ENCODE data around the gene IFNA4. TPM values are rescaled to one million over a fixed set of nuclear protein-coding genes. Genes with fewer than 3 reads are reported as not detected.
A peak's percentile ranks its signal among the peaks of the same experiment; 100 is the strongest.
"Not testable (repeated sequence)": the region's sequence is repeated elsewhere in the genome, so short reads cannot be mapped to it uniquely, and the experiment has no call there.

Gene IFNA4
- total RNA-seq, 1 experiment from 2014 or later = not detected

DNA sequence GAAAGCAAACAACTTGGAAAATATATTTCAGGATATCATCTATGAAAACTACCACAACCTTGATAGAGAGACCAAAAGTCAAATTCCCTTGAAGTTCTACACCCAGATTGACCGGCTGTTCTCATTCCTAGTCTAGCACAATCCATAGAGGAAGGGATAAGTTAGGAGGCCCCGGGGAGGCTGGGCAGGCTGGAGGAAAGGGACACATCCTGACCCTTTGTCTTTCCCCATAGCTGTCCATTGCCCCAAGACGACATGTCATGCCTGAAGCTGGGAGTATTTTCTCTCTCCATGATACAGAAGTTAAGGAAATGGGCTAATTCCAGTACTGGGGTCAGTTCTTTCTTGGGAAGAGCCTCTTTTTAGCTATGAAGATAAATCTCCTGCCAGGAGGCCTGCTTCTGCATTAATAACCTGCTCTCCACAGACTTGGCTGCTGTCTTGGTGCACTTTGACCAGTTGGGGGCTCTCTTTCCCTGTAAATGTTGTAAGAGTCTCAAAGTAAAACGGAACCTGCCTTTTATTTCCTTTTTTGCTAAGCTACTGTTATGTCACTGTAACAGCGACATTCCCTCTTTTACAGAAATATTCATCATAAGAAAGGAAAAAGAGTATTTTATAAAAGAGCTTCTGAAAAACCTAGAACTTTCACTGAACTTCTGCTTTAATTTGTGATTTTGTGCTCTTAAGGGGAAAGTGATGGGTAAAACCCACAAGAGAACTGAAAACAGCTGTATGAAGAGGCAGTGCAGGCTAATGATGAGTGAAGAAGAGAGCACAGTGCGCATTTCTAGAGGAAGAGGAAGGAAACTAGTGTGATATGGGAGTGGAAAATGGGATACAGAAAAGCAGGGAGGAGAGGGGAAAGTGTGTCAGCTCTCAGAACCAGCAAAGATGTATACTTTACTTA, 7.7 kb upstream of the IFNA4 start:
- H3K9me3 Mint-ChIP-seq; H3K4me3 Mint-ChIP-seq; POLR2A ChIA-PET; H3K27ac Mint-ChIP-seq; H3K36me3 Mint-ChIP-seq; H3K27me3 Mint-ChIP-seq (ENCODE audit: low read depth); H3K4me1 Mint-ChIP-seq: not testable (repeated sequence)
- TF ChIP-seq, protein P1, sequence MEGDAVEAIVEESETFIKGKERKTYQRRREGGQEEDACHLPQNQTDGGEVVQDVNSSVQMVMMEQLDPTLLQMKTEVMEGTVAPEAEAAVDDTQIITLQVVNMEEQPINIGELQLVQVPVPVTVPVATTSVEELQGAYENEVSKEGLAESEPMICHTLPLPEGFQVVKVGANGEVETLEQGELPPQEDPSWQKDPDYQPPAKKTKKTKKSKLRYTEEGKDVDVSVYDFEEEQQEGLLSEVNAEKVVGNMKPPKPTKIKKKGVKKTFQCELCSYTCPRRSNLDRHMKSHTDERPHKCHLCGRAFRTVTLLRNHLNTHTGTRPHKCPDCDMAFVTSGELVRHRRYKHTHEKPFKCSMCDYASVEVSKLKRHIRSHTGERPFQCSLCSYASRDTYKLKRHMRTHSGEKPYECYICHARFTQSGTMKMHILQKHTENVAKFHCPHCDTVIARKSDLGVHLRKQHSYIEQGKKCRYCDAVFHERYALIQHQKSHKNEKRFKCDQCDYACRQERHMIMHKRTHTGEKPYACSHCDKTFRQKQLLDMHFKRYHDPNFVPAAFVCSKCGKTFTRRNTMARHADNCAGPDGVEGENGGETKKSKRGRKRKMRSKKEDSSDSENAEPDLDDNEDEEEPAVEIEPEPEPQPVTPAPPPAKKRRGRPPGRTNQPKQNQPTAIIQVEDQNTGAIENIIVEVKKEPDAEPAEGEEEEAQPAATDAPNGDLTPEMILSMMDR (IDR thresholded peaks at IDR 0.05) = peak; percentile 51
- CTCF ChIA-PET = interaction anchor here (0.6 to 1.3 kb wide), 22 partner anchors 12 to 594 kb away, joined by 3 to 25 read pairs (median 4); no protein-coding TSS in a partner anchor
- peak; percentile 94 for ATAC-seq
- peak; percentile 28 for DNase-seq (ENCODE audit: low spot score)

DNA sequence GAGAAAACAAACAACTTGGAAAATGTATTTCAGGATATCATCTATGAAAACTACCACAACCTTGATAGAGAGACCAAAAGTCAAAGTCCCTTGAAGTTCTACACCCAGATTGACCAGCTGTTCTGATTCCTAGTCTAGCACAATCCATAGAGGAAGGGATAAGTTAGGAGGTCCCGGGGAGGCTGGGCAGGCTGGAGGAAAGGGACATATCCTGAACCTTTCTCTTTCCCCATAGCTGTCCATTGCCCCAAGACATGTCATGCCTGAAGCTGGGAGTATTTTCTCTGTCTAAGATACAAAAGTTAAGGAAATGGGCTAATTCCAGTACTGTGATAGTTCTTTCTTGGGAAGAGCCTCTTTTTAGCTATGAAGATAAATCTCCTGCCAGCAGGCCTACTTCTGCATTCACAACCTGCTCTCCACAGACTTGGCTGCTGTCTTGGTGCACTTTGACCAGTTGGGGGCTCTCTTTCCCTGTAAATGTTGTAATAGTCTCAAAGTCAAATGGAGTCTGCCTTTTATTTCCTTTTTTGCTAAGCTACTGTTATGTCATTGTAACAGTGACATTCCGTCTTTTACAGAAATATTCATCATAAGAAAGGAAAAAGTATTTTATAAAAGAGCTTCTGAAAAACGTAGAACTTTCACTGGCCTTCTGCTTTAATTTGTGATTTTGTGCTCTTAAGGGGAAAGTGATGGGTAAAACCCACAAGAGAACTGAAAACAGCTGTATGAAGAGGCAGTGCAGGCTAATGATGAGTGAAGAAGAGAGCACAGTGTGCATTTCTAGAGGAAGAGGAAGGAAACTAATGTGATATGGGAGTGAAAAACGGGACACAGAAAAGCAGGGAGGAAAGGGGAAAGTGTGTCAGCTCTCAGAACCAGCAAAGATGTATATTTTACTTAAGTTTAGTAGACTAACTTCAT, 4.3 kb downstream of the IFNA4 start:
- CTCF ChIA-PET = interaction anchor here (0.6 to 1.5 kb wide), 27 partner anchors 9 to 607 kb away, joined by 3 to 9 read pairs (median 4); partner anchors contain the start of gene KLHL9

DNA sequence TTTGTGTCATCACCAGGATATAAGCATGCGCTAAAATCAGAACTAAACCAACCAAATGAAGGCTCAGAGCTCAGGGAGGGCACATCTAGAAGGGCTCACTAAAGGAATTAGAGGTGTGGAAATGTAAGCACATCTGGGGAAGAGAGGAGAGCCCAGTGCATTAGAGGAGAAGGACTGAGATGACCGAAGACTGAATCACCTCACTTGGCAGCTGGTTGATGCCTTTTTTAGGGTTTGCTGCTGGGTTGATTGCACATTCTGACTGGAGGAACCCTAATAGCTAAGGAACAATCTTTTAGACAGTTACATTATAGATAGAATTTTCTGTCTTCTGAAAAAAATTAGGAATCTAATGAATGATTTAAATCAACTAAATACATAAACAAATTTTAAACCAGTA, 12.7 kb downstream of the IFNA4 start:
- TF ChIP-seq OVOL2 (CRISPR knock-in tag; IDR thresholded peaks at IDR 0.05; ENCODE audit: borderline replicate concordance) (no peak), ZNF219 (CRISPR knock-in tag; IDR thresholded peaks at IDR 0.05; ENCODE audit: borderline replicate concordance) (no peak), ZNF263 (CRISPR knock-in tag; IDR thresholded peaks at IDR 0.05; ENCODE audit: low read depth) (no peak), IRF2 (CRISPR knock-in tag; IDR thresholded peaks at IDR 0.05; ENCODE audit: borderline replicate concordance, low read depth) (no peak), NFE2L1 (CRISPR knock-in tag; IDR thresholded peaks at IDR 0.05) (no peak), FOXP1 (CRISPR knock-in tag; IDR thresholded peaks at IDR 0.05; ENCODE audit: borderline replicate concordance) (no peak)
- TF ChIP-seq, protein P2, sequence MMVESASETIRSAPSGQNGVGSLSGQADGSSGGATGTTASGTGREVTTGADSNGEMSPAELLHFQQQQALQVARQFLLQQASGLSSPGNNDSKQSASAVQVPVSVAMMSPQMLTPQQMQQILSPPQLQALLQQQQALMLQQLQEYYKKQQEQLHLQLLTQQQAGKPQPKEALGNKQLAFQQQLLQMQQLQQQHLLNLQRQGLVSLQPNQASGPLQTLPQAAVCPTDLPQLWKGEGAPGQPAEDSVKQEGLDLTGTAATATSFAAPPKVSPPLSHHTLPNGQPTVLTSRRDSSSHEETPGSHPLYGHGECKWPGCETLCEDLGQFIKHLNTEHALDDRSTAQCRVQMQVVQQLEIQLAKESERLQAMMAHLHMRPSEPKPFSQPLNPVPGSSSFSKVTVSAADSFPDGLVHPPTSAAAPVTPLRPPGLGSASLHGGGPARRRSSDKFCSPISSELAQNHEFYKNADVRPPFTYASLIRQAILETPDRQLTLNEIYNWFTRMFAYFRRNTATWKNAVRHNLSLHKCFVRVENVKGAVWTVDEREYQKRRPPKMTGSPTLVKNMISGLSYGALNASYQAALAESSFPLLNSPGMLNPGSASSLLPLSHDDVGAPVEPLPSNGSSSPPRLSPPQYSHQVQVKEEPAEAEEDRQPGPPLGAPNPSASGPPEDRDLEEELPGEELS (CRISPR knock-in tag; IDR thresholded peaks at IDR 0.05) = no peak
- TF ChIP-seq, protein P3, sequence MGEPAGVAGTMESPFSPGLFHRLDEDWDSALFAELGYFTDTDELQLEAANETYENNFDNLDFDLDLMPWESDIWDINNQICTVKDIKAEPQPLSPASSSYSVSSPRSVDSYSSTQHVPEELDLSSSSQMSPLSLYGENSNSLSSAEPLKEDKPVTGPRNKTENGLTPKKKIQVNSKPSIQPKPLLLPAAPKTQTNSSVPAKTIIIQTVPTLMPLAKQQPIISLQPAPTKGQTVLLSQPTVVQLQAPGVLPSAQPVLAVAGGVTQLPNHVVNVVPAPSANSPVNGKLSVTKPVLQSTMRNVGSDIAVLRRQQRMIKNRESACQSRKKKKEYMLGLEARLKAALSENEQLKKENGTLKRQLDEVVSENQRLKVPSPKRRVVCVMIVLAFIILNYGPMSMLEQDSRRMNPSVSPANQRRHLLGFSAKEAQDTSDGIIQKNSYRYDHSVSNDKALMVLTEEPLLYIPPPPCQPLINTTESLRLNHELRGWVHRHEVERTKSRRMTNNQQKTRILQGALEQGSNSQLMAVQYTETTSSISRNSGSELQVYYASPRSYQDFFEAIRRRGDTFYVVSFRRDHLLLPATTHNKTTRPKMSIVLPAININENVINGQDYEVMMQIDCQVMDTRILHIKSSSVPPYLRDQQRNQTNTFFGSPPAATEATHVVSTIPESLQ (CRISPR knock-in tag; IDR thresholded peaks at IDR 0.05) = no peak
- TF ChIP-seq, protein P4, sequence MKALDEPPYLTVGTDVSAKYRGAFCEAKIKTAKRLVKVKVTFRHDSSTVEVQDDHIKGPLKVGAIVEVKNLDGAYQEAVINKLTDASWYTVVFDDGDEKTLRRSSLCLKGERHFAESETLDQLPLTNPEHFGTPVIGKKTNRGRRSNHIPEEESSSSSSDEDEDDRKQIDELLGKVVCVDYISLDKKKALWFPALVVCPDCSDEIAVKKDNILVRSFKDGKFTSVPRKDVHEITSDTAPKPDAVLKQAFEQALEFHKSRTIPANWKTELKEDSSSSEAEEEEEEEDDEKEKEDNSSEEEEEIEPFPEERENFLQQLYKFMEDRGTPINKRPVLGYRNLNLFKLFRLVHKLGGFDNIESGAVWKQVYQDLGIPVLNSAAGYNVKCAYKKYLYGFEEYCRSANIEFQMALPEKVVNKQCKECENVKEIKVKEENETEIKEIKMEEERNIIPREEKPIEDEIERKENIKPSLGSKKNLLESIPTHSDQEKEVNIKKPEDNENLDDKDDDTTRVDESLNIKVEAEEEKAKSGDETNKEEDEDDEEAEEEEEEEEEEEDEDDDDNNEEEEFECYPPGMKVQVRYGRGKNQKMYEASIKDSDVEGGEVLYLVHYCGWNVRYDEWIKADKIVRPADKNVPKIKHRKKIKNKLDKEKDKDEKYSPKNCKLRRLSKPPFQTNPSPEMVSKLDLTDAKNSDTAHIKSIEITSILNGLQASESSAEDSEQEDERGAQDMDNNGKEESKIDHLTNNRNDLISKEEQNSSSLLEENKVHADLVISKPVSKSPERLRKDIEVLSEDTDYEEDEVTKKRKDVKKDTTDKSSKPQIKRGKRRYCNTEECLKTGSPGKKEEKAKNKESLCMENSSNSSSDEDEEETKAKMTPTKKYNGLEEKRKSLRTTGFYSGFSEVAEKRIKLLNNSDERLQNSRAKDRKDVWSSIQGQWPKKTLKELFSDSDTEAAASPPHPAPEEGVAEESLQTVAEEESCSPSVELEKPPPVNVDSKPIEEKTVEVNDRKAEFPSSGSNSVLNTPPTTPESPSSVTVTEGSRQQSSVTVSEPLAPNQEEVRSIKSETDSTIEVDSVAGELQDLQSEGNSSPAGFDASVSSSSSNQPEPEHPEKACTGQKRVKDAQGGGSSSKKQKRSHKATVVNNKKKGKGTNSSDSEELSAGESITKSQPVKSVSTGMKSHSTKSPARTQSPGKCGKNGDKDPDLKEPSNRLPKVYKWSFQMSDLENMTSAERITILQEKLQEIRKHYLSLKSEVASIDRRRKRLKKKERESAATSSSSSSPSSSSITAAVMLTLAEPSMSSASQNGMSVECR (CRISPR knock-in tag; IDR thresholded peaks at IDR 0.05; ENCODE audit: borderline replicate concordance) = no peak
- TF ChIP-seq, protein P5, sequence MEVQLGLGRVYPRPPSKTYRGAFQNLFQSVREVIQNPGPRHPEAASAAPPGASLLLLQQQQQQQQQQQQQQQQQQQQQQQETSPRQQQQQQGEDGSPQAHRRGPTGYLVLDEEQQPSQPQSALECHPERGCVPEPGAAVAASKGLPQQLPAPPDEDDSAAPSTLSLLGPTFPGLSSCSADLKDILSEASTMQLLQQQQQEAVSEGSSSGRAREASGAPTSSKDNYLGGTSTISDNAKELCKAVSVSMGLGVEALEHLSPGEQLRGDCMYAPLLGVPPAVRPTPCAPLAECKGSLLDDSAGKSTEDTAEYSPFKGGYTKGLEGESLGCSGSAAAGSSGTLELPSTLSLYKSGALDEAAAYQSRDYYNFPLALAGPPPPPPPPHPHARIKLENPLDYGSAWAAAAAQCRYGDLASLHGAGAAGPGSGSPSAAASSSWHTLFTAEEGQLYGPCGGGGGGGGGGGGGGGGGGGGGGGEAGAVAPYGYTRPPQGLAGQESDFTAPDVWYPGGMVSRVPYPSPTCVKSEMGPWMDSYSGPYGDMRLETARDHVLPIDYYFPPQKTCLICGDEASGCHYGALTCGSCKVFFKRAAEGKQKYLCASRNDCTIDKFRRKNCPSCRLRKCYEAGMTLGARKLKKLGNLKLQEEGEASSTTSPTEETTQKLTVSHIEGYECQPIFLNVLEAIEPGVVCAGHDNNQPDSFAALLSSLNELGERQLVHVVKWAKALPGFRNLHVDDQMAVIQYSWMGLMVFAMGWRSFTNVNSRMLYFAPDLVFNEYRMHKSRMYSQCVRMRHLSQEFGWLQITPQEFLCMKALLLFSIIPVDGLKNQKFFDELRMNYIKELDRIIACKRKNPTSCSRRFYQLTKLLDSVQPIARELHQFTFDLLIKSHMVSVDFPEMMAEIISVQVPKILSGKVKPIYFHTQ (CRISPR knock-in tag; IDR thresholded peaks at IDR 0.05) = no peak
- TF ChIP-seq, protein P6, sequence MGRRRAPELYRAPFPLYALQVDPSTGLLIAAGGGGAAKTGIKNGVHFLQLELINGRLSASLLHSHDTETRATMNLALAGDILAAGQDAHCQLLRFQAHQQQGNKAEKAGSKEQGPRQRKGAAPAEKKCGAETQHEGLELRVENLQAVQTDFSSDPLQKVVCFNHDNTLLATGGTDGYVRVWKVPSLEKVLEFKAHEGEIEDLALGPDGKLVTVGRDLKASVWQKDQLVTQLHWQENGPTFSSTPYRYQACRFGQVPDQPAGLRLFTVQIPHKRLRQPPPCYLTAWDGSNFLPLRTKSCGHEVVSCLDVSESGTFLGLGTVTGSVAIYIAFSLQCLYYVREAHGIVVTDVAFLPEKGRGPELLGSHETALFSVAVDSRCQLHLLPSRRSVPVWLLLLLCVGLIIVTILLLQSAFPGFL (CRISPR knock-in tag; IDR thresholded peaks at IDR 0.05; ENCODE audit: borderline replicate concordance) = no peak
- Mint-ChIP-seq H3K4me3 (no peak overlapping the region), H3K9me3 (no peaks in the 10 kb centered on the region), H3K36me3 (no peaks in the 10 kb centered on the region), H3K27ac (no peak overlapping the region), H3K4me1 (no peaks in the 10 kb centered on the region), H3K27me3 (ENCODE audit: low read depth) (peaks cover 11% of the 10 kb centered on the region)
- POLR2A ChIA-PET = no interaction called here
- ATAC-seq (no peak), DNase-seq (ENCODE audit: low spot score) (no peak)
- CTCF ChIA-PET = interaction anchor here (1.0 kb wide), 1 partner anchor 9 kb away, joined by 3 read pairs; no protein-coding TSS in a partner anchor

More for the DNA sequence above, 4.3 kb downstream of the IFNA4 start:
- H3K27ac Mint-ChIP-seq; H3K4me1 Mint-ChIP-seq; H3K36me3 Mint-ChIP-seq; POLR2A ChIA-PET; H3K27me3 Mint-ChIP-seq (ENCODE audit: low read depth); H3K9me3 Mint-ChIP-seq; H3K4me3 Mint-ChIP-seq: not testable (repeated sequence)
- peak; percentile 97 for ATAC-seq
- peak; percentile 41 for DNase-seq (ENCODE audit: low spot score)

All from WTC11 (cell line).